Astrocyte of the hippocampus (primary cell): ENCODE measurements around the gene C1QTNF9B.
"Not testable (repeated sequence)": the region's sequence is repeated elsewhere in the genome, so short reads cannot be mapped to it uniquely, and the experiment has no call there.

Experiments used
- DNase-seq: peaks from one replicate; pipeline ENCODE4 v3.0.0; 2011; ENCODE audit warnings: low read depth, low spot score

Gene C1QTNF9B

DNA sequence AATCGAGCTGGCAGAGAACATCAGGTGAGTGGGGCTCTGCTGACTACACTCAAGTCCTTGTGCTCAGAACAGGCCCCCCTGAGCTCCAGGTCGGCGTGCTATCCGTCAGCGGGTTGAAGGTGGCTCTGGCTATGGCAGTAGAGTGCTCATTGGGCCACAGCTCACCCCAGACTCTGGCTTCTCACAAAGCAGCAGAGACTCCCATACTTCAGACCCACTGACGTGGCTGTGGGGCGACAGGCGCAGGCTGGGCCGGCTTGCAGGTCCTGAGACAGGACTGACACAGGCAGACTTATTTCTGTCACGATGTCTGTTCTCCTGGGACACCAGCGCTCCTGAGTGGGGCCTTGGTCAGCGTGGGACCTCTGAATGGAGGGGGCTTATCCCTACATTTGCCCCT, 2.6 kb downstream of the C1QTNF9B start:
- not testable (repeated sequence) for DNase-seq

DNA sequence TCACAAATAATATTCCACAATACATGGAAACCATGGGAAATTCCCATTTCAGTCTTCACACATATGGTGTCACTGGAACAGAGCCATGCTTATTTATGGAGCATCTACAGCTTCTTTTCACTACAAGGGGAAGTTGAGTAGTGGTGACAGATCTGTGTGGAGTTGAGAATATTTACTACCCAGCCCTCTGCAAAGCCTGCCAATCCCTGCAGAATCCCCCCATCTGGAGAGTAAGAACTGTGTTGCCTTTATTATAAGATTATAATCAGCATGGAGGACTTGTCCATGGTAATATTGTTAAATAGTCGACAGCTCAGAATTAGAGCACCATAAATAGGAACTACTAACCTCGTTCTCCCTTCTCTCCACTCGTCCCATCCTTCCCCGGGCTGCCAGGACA, 3.5 kb downstream of the C1QTNF9B start:
- DNase-seq: not testable (repeated sequence)

DNA sequence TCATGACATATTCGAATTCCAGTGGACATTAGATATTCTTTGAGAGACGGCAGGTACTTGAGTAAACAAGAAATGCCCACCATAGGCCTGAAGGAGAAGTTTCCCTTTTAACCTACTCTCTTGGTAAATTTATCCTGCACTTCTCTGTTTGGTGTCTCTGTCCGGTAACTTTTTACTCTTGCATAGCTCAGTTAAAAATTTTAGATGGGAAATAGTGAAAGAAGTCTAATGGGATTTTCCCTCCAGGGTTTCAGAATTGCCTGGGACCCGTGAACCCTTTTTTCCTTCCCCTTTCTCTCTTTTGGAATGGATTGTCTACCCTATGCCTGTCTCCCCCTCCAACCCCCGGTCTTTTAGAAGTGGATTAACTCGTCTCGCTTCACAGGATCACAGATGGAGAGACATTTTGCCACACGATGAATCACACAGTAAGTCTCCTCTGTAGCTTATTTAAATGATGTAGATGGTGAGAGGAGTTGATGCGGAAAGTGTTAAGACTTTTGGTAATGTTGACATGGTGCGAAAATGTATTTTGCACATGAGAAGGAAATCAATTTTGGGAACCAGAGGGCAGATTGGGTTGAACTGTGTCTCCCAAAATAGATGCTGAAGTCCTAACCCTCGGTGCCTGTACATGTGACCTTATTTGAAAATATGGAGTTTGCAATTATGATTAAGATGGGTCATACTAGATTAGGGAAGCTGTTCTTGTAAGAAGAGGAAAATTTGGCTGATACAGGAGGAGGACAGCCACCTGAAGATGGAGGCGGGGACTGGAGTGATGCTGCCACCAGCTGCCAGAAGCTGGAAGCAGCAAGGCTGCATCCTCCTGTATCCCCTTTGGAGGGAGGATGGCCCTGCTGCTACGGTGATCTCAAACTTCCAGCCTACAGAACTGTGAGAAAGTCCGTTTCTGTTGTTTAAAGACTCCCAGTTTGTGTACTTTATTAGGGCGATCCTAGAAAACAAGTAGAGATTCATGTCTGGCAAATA, 7.4 kb downstream of the C1QTNF9B start:
- peak; percentile 33 for DNase-seq

DNA sequence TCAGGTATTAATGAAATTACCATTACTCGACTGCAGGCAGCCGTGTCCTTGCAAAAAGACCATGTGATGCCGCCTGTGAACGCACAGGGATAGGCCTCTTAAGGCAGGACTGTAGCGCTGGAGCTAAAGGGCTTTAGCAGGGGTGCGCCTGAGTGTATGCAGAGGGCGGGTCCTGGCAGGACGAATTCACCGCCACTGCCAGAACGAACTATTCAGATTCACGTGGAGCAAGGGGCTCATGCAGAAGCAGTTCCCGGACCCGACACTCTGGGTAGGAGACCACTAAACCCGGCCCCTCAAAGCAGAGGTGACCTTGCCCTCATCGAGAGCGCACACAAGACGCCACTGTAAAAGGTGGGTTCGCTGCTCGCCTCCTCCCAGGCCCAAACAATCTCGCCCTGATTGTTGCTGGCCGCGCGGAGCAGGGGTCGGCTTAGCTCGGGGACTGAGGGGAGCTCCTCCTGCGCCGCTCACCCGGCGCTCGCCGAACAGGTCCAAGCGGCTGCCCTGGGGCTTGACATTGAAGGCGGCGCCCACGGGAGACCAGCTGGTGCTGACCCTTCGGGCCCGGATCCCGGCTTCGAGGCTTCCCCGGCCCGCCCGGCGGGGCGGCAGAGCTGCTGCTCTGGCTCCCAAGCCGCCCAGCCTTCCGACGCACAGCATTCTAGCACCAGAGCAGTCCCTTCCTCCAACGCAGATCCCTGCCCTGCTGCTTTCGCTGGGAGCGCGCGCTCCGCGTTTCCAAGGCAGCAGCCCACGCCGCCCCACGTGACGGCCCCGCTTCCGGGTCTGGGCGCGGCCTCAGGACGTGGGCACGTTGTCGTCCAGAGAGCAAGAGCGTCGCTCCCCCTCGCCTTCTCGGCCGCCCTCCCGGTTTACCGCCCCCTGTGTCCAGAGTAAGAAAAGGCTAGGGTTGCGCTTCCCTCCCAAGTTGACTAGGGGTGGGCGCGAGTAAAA, 8.4 kb downstream of the C1QTNF9B start, which contains the start of gene MIPEP:
TSS of gene MIPEP (minus strand) at position 743 of the 957 bp plus-strand sequence. CDS start at position 663, 80 bp downstream.
- peak; percentile 99 for DNase-seq

DNA sequence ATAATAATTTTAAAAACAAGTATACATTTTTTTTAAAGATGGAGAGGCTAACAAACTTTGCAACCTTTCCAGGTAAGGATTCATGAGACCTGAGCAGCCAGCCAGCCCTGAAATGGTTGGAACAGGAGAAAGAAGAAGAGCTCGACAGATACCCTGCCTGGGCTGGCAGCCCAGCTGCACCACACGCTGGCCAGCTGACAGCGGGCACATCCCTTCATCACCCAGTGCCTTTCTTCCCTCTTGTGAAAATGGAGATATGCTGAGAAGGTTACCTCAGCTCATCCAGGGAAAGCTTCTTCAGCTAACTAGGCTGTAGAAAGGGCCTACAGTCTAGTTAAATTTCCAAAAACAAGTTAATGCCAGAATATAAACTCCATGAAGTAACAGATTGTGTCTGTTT, 12.9 kb downstream of the C1QTNF9B start:
- not testable (repeated sequence) for DNase-seq

DNA sequence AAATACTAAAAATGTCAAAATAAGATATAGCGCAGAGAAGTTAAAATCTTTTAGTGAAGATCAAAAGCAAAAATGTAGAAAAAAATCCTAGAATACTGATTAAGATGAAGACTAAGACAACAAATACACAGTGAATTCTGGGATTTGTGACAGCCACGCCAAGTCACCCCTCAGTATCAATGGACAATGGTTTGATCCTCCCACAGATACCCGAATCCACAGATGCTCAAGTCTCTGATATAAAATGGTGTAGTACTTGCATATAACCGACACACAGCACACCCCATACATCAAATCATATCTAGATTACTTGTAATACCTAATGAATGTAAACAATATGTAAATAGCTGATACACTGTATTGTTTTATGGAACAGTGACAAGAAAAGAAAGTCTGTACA, 14.0 kb downstream of the C1QTNF9B start:
- no peak for DNase-seq

DNA sequence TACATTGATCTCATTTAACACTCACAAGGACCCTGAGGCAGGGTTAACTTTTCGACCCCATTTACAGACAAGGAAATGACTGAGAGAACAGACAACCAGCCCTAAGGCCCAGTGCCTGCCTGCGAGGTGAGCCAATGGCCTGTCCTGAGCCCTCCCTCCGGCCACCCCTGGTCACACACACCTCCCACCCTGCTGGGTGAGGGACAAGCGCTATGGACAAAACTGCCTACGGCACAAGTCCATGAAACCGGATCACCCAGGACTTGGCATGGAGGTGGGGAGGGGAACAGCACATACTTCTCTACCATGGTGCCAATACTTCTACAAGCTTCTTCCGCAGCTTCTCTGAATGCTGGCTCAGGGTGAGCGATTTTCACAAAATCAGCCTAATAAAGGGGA, 15.9 kb downstream of the C1QTNF9B start:
- not testable (repeated sequence) for DNase-seq

DNA sequence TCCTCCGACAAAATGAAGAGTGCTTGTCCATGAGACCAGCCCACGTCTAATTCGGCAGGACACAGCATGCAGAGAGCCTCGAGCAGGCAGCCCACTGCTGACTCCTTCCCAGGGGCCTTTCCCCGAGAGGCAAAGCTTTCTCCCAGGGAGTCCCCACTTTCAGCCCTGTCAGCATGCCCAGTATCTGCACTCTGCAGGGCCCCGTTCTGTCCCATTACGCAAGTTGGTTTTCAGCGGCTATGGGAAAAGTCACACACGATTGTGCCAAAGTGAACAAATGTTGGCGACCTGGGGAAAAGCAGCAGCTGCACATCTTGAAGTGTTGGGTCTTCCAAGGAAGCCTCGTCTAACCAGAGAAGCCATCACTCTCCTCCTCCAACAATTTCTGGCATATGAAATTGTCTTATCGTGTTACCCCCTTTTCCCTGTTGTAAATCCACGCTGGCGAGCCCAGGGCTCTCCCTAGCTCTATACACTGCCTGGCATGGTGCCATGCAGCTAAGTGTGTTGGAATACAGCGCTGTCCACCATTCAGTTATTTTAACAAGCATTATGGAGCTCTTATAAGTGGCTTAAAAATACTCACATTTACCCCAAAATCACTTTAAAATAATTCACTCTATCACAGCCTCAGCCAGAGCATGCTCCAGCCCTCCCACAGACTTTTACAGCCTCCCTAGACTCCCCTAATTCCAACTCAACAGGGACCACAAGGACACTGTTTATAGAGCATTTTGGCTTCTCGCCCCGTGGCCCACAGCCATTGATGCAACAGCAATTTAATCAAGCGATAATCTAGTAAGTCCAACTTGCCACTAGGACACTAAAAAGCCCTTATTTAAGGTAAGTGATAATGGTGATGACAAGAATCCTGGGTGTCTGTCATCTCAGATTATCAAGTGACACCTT, 16.6 kb downstream of the C1QTNF9B start:
- not testable (repeated sequence) for DNase-seq

DNA sequence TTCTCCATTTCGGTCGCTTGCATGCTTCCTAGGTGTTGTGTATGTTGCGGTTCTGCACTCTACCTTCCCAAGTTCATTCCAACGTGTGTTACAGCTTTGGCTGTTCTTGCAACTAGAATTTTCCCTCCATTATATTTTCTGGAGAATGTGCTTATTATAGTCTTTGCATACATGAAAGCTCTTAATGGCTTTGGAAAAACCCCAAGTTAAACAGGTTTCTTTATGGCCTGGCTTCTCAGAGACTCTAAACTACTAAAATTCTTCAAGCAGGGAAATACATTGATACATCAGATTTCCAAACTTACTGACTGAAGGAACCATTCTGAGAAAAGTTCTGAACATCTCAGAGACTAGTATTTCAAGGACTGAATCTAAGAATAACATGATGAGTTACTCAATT, 20.0 kb downstream of the C1QTNF9B start:
- no peak for DNase-seq

DNA sequence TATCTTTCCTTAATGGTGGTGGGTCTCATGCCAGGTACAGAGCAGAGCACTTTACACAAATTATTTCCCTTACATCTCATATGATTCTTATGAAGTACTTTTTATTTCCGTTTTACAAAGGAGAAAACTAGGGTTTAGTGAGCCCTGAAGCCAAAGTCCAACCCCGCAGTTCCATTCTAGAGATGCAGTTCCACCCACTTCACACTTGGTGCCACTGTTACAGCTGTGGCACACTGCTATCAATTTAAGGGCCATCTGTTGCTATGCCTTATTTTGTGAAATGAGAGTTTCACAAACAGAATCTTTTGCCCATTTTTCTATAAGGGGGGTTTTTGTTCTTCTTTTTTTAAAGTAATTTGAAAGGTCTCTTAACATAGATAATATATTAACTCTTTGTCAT, 21.0 kb downstream of the C1QTNF9B start:
- DNase-seq: peak; percentile 20

DNA sequence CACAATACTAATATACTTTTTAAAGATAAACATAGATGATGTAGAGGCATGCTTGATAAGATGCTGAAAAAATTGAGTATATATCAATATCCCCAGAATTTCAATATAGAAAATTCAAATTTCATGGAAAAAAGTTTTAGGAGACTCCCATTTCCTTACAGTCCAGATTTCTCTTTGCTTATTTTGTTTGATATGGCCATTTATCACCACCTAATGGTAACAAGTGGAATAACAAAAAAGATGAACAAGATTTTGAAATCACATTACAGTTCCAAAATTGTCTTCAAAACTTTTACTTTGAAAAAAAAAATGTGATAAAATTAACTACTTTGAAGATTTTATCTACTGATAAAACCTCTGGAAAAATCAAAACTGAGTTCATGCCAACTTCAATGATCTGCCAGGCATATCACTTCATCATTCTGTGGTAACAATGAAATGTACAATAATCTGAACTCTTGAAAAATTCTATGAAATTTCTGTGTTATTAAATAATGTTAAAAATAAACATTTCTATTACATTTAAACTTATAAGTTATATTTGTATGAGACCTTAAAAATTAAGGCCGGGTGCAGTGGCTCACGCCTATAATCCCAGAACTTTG, 25.6 kb downstream of the C1QTNF9B start:
- peak; percentile 38 for DNase-seq

DNA sequence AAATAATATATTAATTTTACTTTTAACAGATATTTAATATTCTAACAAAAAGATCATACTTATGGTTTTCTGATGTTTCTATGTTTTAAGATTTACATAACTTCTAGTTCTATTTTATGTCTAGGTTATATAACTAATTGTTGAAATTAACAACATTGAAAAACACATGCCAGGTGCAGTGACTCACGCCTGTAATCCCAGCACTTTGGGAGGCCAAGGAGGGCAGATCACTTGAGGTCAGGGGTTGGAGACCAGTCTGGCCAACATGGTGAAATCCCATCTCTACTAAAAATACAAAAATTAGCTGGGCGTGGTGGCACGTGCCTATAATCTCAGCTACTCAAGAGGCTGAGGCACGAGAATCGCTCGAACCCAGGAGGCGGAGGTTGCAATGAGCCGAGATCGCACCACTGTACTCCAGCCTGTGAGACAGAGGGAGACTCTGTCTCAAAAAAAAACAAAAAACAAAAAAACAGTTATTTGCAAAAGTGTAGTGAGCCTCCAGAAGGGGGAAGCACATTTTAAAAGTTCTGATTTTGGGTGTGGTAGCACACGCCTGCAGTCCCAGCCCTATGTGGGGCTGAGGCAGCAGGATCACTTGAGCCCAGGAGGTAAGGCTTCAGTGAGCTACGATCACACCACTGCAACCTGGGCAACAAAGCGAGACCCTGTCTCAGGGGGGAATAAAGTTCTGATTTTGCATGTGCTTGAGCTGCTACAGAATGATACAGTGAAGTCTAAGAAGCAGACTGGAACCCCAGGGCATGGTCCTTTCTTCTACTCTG, 26.8 kb downstream of the C1QTNF9B start:
- DNase-seq: no peak

DNA sequence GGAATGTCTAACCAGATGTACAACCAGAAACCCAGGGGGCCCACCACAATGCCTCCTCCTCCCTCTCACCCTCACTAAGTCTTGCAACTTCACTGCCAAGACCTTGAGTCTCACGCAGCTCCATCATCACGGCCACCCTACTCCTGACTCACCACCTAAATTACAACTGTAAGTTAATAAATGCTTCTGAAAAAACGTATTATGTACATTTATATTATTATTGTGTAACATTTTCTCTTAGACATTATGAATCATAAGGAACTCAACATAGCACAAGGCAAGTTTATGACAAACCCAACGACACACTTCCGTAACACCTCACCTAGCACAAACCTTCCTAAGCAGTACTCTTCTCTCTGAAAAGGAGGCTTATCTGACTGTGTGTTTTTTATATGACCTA, 28.8 kb downstream of the C1QTNF9B start:
- DNase-seq: no peak

DNA sequence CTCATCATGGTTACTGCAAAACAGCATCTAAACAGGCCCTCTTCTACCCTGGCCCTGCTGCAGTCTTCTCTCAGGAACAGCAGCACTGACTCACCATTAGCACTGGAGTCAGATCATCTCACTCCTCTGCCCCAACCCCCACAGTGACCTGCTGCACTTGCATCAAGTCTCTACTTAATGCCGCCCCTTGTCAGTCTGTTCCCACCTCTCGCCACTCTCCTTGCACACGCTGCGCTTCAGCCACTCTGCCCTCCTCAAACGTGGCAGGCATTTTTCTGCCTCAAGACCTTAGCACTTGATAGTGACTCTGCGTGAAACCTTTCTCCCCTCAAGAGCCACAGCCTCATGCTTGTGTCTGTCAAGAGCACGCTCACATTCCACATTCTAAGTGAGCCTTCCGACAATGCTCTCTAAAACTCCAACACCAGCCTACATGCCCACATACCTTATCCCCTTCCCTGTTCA, 30.2 kb downstream of the C1QTNF9B start:
- peak; percentile 46 for DNase-seq

DNA sequence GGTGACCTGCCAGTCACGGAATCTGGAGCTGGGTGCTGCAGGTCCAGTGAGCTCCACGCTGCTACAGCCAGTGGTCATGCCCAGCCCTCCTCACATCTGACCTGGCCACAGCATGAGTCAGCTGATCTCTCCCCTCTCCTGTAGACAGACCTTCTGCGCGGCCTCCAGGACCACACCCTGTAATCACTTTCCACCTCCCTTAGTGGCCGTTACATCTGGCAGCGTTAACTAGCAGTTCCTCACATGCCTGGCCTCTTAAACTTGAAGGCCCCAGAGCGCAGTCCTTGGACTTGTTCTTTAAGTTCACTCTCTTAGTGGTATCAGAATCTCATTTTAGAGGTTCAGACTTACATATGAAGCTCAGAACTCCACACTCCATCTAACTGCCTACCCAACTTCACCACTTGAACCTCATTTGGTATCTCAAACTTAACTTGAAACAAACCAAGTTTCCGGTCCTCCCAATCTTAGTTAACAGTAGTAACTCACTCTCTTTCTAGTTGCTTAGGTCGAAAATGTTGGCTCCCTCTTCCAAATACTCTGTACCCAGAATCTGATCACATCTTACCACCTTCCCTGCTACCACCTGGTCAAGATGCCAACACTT, 30.8 kb downstream of the C1QTNF9B start:
- DNase-seq: no peak

DNA sequence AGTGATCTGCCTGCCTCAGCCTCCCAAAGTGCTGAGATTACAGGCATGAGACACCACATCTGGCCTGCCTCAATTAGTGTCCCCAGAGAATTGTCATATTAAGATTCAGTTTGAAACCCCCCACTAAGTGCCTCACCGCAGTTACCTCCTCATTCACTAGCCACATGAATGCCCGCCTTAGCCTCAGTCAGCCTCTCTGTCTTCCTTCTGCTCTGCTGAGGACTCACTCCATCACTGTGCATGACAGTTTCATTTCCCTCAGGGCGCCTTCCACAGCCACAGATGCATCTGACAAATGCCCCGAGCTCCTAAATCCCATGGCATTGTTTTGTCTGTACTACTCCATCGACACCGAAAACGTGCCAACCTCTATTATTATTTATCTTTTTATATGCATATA, 31.4 kb downstream of the C1QTNF9B start:
- DNase-seq: no peak

DNA sequence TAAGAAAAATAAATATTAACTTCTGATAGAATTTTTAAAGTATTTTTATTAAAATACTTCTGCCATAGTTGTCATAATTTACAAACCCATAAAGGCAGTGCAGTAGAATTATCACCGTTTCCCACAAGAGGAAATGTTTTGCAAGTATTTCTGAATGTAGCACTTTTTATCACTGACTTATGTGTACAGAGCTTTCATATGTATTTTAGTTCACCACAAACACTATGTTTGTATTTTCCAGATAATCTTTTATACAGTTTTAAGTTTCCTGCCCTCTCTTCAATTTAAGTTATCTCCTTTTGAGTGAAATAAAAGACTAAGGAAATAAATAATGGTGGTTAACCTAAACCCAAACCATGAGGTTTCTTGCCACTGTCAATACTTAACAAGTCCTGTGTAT, 32.3 kb downstream of the C1QTNF9B start:
- no peak for DNase-seq

DNA sequence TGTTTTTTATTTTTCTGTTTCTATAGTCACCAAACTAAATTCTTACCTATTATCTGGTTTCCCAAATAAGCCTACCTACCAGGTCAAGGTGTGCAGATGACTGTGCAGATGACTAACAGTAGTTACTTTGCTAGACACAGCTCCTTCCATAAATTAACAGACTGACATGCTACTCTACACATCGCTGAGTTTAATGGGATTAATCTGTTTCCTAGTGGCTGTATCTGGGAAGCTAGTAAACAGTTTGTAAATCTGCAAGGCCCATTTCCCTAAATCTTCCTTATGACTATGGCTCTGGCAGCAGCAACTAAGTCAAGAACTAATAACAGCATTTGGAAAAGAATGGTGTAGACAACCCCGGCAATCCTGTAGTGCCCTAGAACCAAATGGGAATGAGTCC, 36.0 kb downstream of the C1QTNF9B start:
- DNase-seq: no peak

DNA sequence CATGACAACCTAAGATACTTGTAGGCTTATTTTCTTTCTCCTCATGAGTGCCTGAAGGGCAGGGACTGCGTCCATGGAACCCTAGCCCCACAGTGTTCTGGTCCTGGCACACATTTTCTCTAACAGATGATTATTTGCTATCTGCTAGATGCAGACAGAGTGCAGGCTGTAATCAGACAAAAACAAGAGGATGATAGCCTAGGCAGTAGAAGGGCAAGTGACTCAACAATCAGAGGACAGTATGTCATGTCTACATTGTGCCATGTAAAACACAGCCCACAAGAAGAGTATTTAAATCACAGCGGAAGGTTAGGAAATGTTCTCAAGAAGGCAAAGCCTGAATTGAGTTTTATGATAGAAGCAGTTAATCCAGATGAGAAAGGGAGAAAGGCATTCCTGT, 37.4 kb downstream of the C1QTNF9B start:
- no peak for DNase-seq
